SK-N-SH (cell line): ENCODE data around the gene ARL9. TPM values are rescaled to one million over a fixed set of nuclear protein-coding genes. Genes with fewer than 3 reads are reported as not detected.

Experiments
- CTCF ChIA-PET: fragments of 300-600, 350-600 bp; formaldehyde crosslinking; extraction: SDS; loops from one replicate; lab custom pipeline; 2021; lab: Yijun Ruan, JAX
- POLR2A ChIA-PET: fragments of 350-600 bp; sonication (Branson Sonifier 250); formaldehyde crosslinking; extraction: SDS; loops from one replicate; lab custom pipeline; 2020; ENCODE audit warnings: antibody characterized with exemption, inconsistent platforms; lab: Yijun Ruan, JAX
- DNase-seq: peaks from one replicate; pipeline ENCODE4 v3.0.0; 2012
- H2AFZ ChIP-seq: fragments of 200-600 bp; sonication (generic); 2 replicates; pipeline ENCODE4 v1.8.1; 2016; ENCODE audit warnings: antibody characterized with exemption, mild to moderate bottlenecking, low read depth
- H3F3A ChIP-seq: fragments of 200-600 bp; sonication (generic); replicated peaks from 2 replicates; pipeline ENCODE3; 2016; ENCODE audit warnings: antibody characterized with exemption, mild to moderate bottlenecking; ENCODE audit not compliant: insufficient read depth
- H3K27ac ChIP-seq, 2 experiments: fragments of 200-500 bp in 1 of 2; fragments of 200-600 bp in 1 of 2; sonication (Bioruptor generic) in 1 of 2; sonication (generic), shearing (Covaris generic) in 1 of 2; 2 replicates each; pipeline versions ENCODE4 v1.5.1 to v1.6.1; 2014 to 2016; ENCODE audit warnings: low read depth in 2 of 2, inconsistent platforms in 1 of 2, low read length in 1 of 2, mild to moderate bottlenecking in 1 of 2, mixed read lengths in 1 of 2
- H3K27me3 ChIP-seq: fragments of 200-600 bp; sonication (generic), shearing (Covaris generic); 2 replicates; pipeline ENCODE4 v1.6.1; 2016; ENCODE audit warnings: mixed run types; ENCODE audit not compliant: insufficient read depth
- H3K36me3 ChIP-seq, 2 experiments: fragments of 200-500 bp in 1 of 2; fragments of 200-600 bp in 1 of 2; sonication (Bioruptor generic) in 1 of 2; sonication (generic) in 1 of 2; replicated peaks in 1 of 2; 2 replicates each; pipeline versions ENCODE3 to v1.5.1; 2014 to 2016; ENCODE audit warnings: low read length in 1 of 2, mild to moderate bottlenecking in 1 of 2; ENCODE audit not compliant: insufficient read depth in 2 of 2, control insufficient read depth in 1 of 2
- H3K4me1 ChIP-seq, 2 experiments: fragments of 200-500 bp in 1 of 2; fragments of 200-600 bp in 1 of 2; sonication (Bioruptor generic) in 1 of 2; sonication (generic), shearing (Covaris generic) in 1 of 2; 2 replicates each; pipeline versions ENCODE4 v1.5.1 to v1.6.1; 2014 to 2016; ENCODE audit warnings: low read depth in 1 of 2, low read length in 1 of 2, mixed run types in 1 of 2; ENCODE audit not compliant: insufficient read depth in 2 of 2, control insufficient read depth in 1 of 2
- H3K4me2 ChIP-seq: fragments of 200-600 bp; sonication (generic), shearing (Covaris generic); 2 replicates; pipeline ENCODE4 v1.6.1; 2017; ENCODE audit warnings: mixed run types
- H3K4me3 ChIP-seq, 2 experiments: fragments of 200-500 bp in 1 of 2; fragments of 200-600 bp in 1 of 2; sonication (Bioruptor generic) in 1 of 2; sonication (generic), shearing (Covaris generic) in 1 of 2; 2 replicates each; pipeline versions ENCODE4 v1.5.1 to v1.8.1; 2014 to 2016; ENCODE audit warnings: low read depth in 2 of 2, inconsistent platforms in 1 of 2, low read length in 1 of 2, mild to moderate bottlenecking in 1 of 2, mixed read lengths in 1 of 2, moderate library complexity in 1 of 2
- H3K79me2 ChIP-seq: fragments of 200-600 bp; sonication (generic); 2 replicates; pipeline ENCODE4 v1.8.1; 2017; ENCODE audit warnings: mild to moderate bottlenecking; ENCODE audit not compliant: insufficient read depth
- H3K9ac ChIP-seq: fragments of 200-600 bp; sonication (generic); 2 replicates; pipeline ENCODE4 v1.6.1; 2017; ENCODE audit warnings: mixed run types
- H3K9me2 ChIP-seq: fragments of 200-600 bp; sonication (generic); 2 replicates; pipeline ENCODE4 v1.6.1; 2017; ENCODE audit warnings: mixed run types
- H3K9me3 ChIP-seq: fragments of 200-600 bp; sonication (generic); 2 replicates; pipeline ENCODE4 v1.6.1; 2017; ENCODE audit warnings: mixed run types, mild to moderate bottlenecking, moderate library complexity
- H4K20me1 ChIP-seq: fragments of 200-600 bp; sonication (generic); 2 replicates; pipeline ENCODE4 v1.6.1; 2017; ENCODE audit warnings: mild to moderate bottlenecking, mixed run types; ENCODE audit not compliant: insufficient read depth
- CHD2 ChIP-seq: fragments of 150-350 bp; IDR thresholded peaks from 2 replicates; pipeline ENCODE4 v1.6.1; 2018; ENCODE audit warnings: low read length; ENCODE audit not compliant: partially characterized antibody
- ELF1 ChIP-seq: IDR thresholded peaks from 2 replicates; pipeline ENCODE4 v1.4.0; 2012
- EP300 ChIP-seq, 2 experiments: IDR thresholded peaks; 2 replicates each; pipeline versions ENCODE4 v1.4.0 to v1.6.1; 2012; ENCODE audit warnings: borderline replicate concordance in 1 of 2, low read depth in 1 of 2, low read length in 1 of 2
- FOSL2 ChIP-seq: IDR thresholded peaks from 2 replicates; pipeline ENCODE4 v1.4.0; 2012; ENCODE audit warnings: low read depth, mild to moderate bottlenecking, moderate library complexity, borderline replicate concordance
- FOXJ3 ChIP-seq: sonication (generic); formaldehyde crosslinking; IDR thresholded peaks from 2 replicates; pipeline ENCODE4 v1.5.1; 2020; ENCODE audit warnings: mild to moderate bottlenecking, missing genetic modification reagents
- GATA2 ChIP-seq: sonication (generic); formaldehyde crosslinking; IDR thresholded peaks from 2 replicates; pipeline ENCODE4 v1.5.0; 2020; ENCODE audit warnings: mild to moderate bottlenecking, missing genetic modification reagents
- JUND ChIP-seq: IDR thresholded peaks from 2 replicates; pipeline ENCODE4 v1.4.0; 2012
- MXI1 ChIP-seq: IDR thresholded peaks from 2 replicates; pipeline ENCODE4 v1.6.1; 2012; ENCODE audit warnings: mild to moderate bottlenecking, low read depth, low read length, improper control_type of control experiment
- NRF1 ChIP-seq: IDR thresholded peaks from 2 replicates; pipeline ENCODE4 v1.6.1; 2012; ENCODE audit warnings: low read depth, mild to moderate bottlenecking, low read length
- POLR2AphosphoS5 ChIP-seq: IDR thresholded peaks from 2 replicates; pipeline ENCODE4 v1.6.1; 2012; ENCODE audit warnings: low read depth, low read length
- RCOR1 ChIP-seq: fragments of 150-350 bp; IDR thresholded peaks from 2 replicates; pipeline ENCODE4 v1.6.1; 2017; ENCODE audit warnings: antibody characterized with exemption, low read length
- SMC3 ChIP-seq: IDR thresholded peaks from 2 replicates; pipeline ENCODE4 v1.6.1; 2012; ENCODE audit warnings: low read depth, low read length, improper control_type of control experiment
- TCF12 ChIP-seq: IDR thresholded peaks from 2 replicates; pipeline ENCODE4 v1.4.0; 2012
- USF1 ChIP-seq: IDR thresholded peaks from 2 replicates; pipeline ENCODE4 v1.4.0; 2012; ENCODE audit warnings: low read depth, borderline replicate concordance
- YY1 ChIP-seq: IDR thresholded peaks from 2 replicates; pipeline ENCODE4 v1.4.0; 2012; ENCODE audit warnings: low read depth, mild to moderate bottlenecking
- WGBS: methylation state at CpG from one replicate; pipeline ENCODE4 v1.1.6; 2017; ENCODE audit warnings: low lambda C conversion rate; 5-methylcytosine and 5-hydroxymethylcytosine counted together
- polyA plus RNA-seq, 3 experiments: library from polyadenylated mRNA; depleted of rRNA; stranded (reverse); fragments of >200 nt; gene quantifications; 2 replicates each; pipeline ENCODE4 v1.2.3, GENCODE V29; 2012
- TF ChIP-seq, protein P1 (sequence below): fragments of 150-350 bp; IDR thresholded peaks from 2 replicates; pipeline ENCODE4 v1.6.1; 2016; ENCODE audit warnings: mild to moderate bottlenecking, low read depth, low read length
- TF ChIP-seq, protein P2 (sequence below): IDR thresholded peaks from 2 replicates; pipeline ENCODE4; 2012

The ARL9 gene
- polyA plus RNA-seq, 1 of the 3 experiments (the other 2 are of a cell fraction), result not detected

- H3K9me2 ChIP-seq, result no peaks in the 10 kb centered on the region
- H2AFZ ChIP-seq, result no peak overlapping the region
- peaks cover 71% of the 10 kb centered on the region for H3K79me2 ChIP-seq
- peaks cover 0 to 2% of the 10 kb centered on the region in 2 experiments; a peak in 2 of 4 replicates for H3K4me1 ChIP-seq
- H3K9me3 ChIP-seq, result no peaks in the 10 kb centered on the region
- H3K4me2 ChIP-seq, result no peak overlapping the region
- TF ChIP-seq FOSL2 (no peak), POLR2AphosphoS5 (peak; percentile 11; the same call in 1 of the 2 replicates), RCOR1 (no peak), TCF12 (no peak)
- TF ChIP-seq, protein P1, sequence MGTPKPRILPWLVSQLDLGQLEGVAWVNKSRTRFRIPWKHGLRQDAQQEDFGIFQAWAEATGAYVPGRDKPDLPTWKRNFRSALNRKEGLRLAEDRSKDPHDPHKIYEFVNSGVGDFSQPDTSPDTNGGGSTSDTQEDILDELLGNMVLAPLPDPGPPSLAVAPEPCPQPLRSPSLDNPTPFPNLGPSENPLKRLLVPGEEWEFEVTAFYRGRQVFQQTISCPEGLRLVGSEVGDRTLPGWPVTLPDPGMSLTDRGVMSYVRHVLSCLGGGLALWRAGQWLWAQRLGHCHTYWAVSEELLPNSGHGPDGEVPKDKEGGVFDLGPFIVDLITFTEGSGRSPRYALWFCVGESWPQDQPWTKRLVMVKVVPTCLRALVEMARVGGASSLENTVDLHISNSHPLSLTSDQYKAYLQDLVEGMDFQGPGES, result no peak
- 94% methylated on average over 3 of the region's 3 CpGs for WGBS
- CTCF ChIA-PET, result interaction anchor here (1.2 kb wide), 1 partner anchor 21 kb away, joined by 5 read pairs; no protein-coding TSS in a partner anchor
- no peak overlapping the region for H3K4me3 ChIP-seq
- H3K27ac ChIP-seq, result no peak overlapping the region
- H3K36me3 ChIP-seq, result peaks cover 58 to 71% of the 10 kb centered on the region in 2 experiments
- H3K9ac ChIP-seq, result no peak overlapping the region
- H3K27me3 ChIP-seq, result no peaks in the 10 kb centered on the region
- H3F3A ChIP-seq, result peaks cover 11% of the 10 kb centered on the region
- no peaks in the 10 kb centered on the region for H4K20me1 ChIP-seq
- POLR2A ChIA-PET, result no interaction called here
- no peak for DNase-seq
Observed at GRCh38 chr4:56460085-56460484, 45.5 kb upstream of the ARL9 start.

- Histone ChIP-seq H3K4me2 (no peak overlapping the region), H3K79me2 (peaks cover 74% of the 10 kb centered on the region), H2AFZ (no peak overlapping the region), H3K4me3 (no peak overlapping the region), H3K27me3 (no peaks in the 10 kb centered on the region), H3K36me3 (peaks cover 45 to 54% of the 10 kb centered on the region in 2 experiments), H3K9ac (no peak overlapping the region), H4K20me1 (no peaks in the 10 kb centered on the region), H3F3A (peaks cover 11% of the 10 kb centered on the region), H3K4me1 (peaks cover 0 to 10% of the 10 kb centered on the region in 2 experiments; a peak in 2 of 4 replicates), H3K27ac (no peak overlapping the region; a peak in 1 of 4 replicates), H3K9me3 (no peaks in the 10 kb centered on the region), H3K9me2 (no peaks in the 10 kb centered on the region)
- no peak for DNase-seq
- TF ChIP-seq CHD2 (no peak), JUND (no peak)
- TF ChIP-seq, protein P2, sequence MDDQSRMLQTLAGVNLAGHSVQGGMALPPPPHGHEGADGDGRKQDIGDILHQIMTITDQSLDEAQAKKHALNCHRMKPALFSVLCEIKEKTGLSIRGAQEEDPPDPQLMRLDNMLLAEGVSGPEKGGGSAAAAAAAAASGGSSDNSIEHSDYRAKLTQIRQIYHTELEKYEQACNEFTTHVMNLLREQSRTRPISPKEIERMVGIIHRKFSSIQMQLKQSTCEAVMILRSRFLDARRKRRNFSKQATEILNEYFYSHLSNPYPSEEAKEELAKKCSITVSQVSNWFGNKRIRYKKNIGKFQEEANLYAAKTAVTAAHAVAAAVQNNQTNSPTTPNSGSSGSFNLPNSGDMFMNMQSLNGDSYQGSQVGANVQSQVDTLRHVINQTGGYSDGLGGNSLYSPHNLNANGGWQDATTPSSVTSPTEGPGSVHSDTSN, result no peak
- ChIA-PET POLR2A (no interaction called here), CTCF (no interaction called here)
Observed at GRCh38 chr4:56462157-56462556, 43.4 kb upstream of the ARL9 start.

GRCh38 chr4:56463711-56464110, 41.9 kb upstream of the ARL9 start:
- no peaks in the 10 kb centered on the region for H3K9me2 ChIP-seq
- H3K27me3 ChIP-seq, result no peaks in the 10 kb centered on the region
- H3K9me3 ChIP-seq, result no peaks in the 10 kb centered on the region
- ChIA-PET CTCF (interaction anchor here (1.0 kb wide), 2 partner anchors 38 to 81 kb away, joined by 5 read pairs; no protein-coding TSS in a partner anchor), POLR2A (interaction anchor here (0.6 kb wide), 1 partner anchor 115 kb away, joined by 3 read pairs; no protein-coding TSS in a partner anchor)
- no peak overlapping the region for H3K4me3 ChIP-seq
- no peak for TF ChIP-seq SMC3
- TF ChIP-seq GATA2, result no peak
- no peak for TF ChIP-seq RCOR1
- no peak for TF ChIP-seq ELF1
- no peak for TF ChIP-seq FOXJ3 (CRISPR knock-in tag)
- no peak for TF ChIP-seq FOSL2
- TF ChIP-seq YY1, result no peak
- TF ChIP-seq EP300 (IDR thresholded peaks at IDR 0.05; ENCODE audit: borderline replicate concordance in 1 of 2, low read depth in 1 of 2, low read length in 1 of 2), result no peak
- no peak for TF ChIP-seq JUND
- TF ChIP-seq POLR2AphosphoS5, result no peak
- no peak for TF ChIP-seq USF1
- no peak for TF ChIP-seq MXI1
- TF ChIP-seq NRF1, result no peak
- WGBS, result 77% methylated on average over 5 of the region's 5 CpGs
- H3K4me2 ChIP-seq, result no peak overlapping the region
- H3K4me1 ChIP-seq, result peaks cover 0 to 12% of the 10 kb centered on the region in 2 experiments; a peak in 2 of 4 replicates
- no peak for DNase-seq
- H4K20me1 ChIP-seq, result peaks cover 3% of the 10 kb centered on the region
- H3K27ac ChIP-seq, result no peak overlapping the region
- peaks cover 8% of the 10 kb centered on the region for H3F3A ChIP-seq
- H3K9ac ChIP-seq, result no peak overlapping the region
- peaks cover 77% of the 10 kb centered on the region for H3K79me2 ChIP-seq
- H3K36me3 ChIP-seq, result peaks cover 36 to 39% of the 10 kb centered on the region in 2 experiments
- no peak overlapping the region for H2AFZ ChIP-seq
